H1 (cell line): ENCODE results near the gene UBN2. TPM values are rescaled to one million over a fixed set of nuclear protein-coding genes. Genes with fewer than 3 reads are reported as not detected.

Experiments used
- CTCF ChIA-PET: fragments of 300-600 bp; sonication (Branson Sonifier 250); formaldehyde crosslinking; loops from one replicate; lab custom pipeline; 2021; ENCODE audit not compliant: partially characterized antibody; lab: Charles Lee
- POLR2A ChIA-PET: fragments of 300-600 bp; sonication (Branson Sonifier 250); formaldehyde crosslinking; loops from one replicate; lab custom pipeline; 2021; ENCODE audit warnings: inconsistent platforms; ENCODE audit not compliant: partially characterized antibody; lab: Charles Lee
- DNase-seq, 2 experiments: peaks; one replicate each; pipeline versions ENCODE4 v3.0.0 to v3.0.0-alpha.2; 2010 to 2022; ENCODE audit warnings: low spot score in 2 of 2, low read depth in 1 of 2, mixed read lengths in 1 of 2
- FAIRE-seq: peaks from 2 replicates; lab custom pipeline; 2011; peaks lifted over from hg19 to GRCh38; lab: Jason Lieb, UNC
- H2AFZ ChIP-seq: 2 replicates; pipeline ENCODE4 v1.8.1; 2012; ENCODE audit warnings: low read length, inconsistent platforms
- H2AK5ac ChIP-seq: 2 replicates; pipeline ENCODE4 v1.6.1; 2013; ENCODE audit warnings: low read depth, low read length
- H2BK120ac ChIP-seq: replicated peaks from 2 replicates; pipeline ENCODE3; 2013; ENCODE audit warnings: low read depth, low read length, inconsistent platforms
- H2BK12ac ChIP-seq: 2 replicates; pipeline ENCODE4 v1.6.1; 2013; ENCODE audit warnings: low read depth, low read length
- H2BK15ac ChIP-seq: 2 replicates; pipeline ENCODE4 v1.6.1; 2013; ENCODE audit warnings: low read length
- H2BK20ac ChIP-seq: 2 replicates; pipeline ENCODE4 v1.6.1; 2013; ENCODE audit warnings: low read length
- H2BK5ac ChIP-seq: 2 replicates; pipeline ENCODE4 v1.6.1; 2013; ENCODE audit warnings: low read depth, low read length
- H3K14ac ChIP-seq: 2 replicates; pipeline ENCODE4 v1.6.1; 2013; ENCODE audit warnings: inconsistent platforms; ENCODE audit not compliant: insufficient read length
- H3K18ac ChIP-seq: 2 replicates; pipeline ENCODE4 v1.6.1; 2013; ENCODE audit warnings: low read length; ENCODE audit errors: extremely low read depth
- H3K23ac ChIP-seq: 2 replicates; pipeline ENCODE4 v1.6.1; 2013; ENCODE audit warnings: inconsistent platforms; ENCODE audit not compliant: insufficient read length
- H3K23me2 ChIP-seq: 2 replicates; pipeline ENCODE4 v1.6.1; 2013; ENCODE audit warnings: low read depth, low read length
- H3K27ac ChIP-seq: 2 replicates; pipeline ENCODE4 v1.6.1; 2011; ENCODE audit warnings: low read depth, low read length, inconsistent platforms
- H3K27me3 ChIP-seq, 4 experiments: replicated peaks in 1 of 4; 1 replicate in 1 of 4; 2 replicates in 3 of 4; pipeline versions ENCODE4 v1.6.1 to v1.8.1; 2011 to 2013; ENCODE audit warnings: low read length in 3 of 4, mild to moderate bottlenecking in 3 of 4, inconsistent platforms in 2 of 4, mixed read lengths in 2 of 4, moderate library complexity in 1 of 4; ENCODE audit not compliant: control insufficient read depth in 3 of 4, insufficient read depth in 3 of 4; ENCODE audit errors: extremely low read depth in 1 of 4
- H3K36me3 ChIP-seq, 4 experiments: 2 replicates each; pipeline versions ENCODE4 v1.6.1 to v1.8.1; 2011 to 2013; ENCODE audit warnings: mild to moderate bottlenecking in 4 of 4, low read length in 3 of 4, moderate library complexity in 2 of 4, control low read depth in 1 of 4, inconsistent platforms in 1 of 4; ENCODE audit not compliant: insufficient read depth in 4 of 4, control insufficient read depth in 2 of 4
- H3K4ac ChIP-seq: replicated peaks from 2 replicates; pipeline ENCODE3; 2013; ENCODE audit warnings: low read length, low read depth, mixed read lengths, inconsistent platforms; ENCODE audit not compliant: insufficient read length
- H3K4me1 ChIP-seq, 4 experiments: replicated peaks in 1 of 4; 1 replicate in 1 of 4; 2 replicates in 3 of 4; pipeline versions ENCODE4 v1.6.1 to v1.8.1; 2011 to 2013; ENCODE audit warnings: low read length in 3 of 4, inconsistent platforms in 2 of 4, mixed read lengths in 1 of 4; ENCODE audit not compliant: insufficient read depth in 4 of 4, control insufficient read depth in 3 of 4
- H3K4me2 ChIP-seq, 2 experiments: 2 replicates each; pipeline versions ENCODE4 v1.6.1 to v1.8.1; 2011 to 2013; ENCODE audit warnings: low read depth in 2 of 2, low read length in 2 of 2, control low read depth in 1 of 2, inconsistent platforms in 1 of 2, mild to moderate bottlenecking in 1 of 2; ENCODE audit not compliant: insufficient read depth in 1 of 2
- H3K4me3 ChIP-seq, 4 experiments: fragments of 200-600, 300-600 bp in 1 of 4; sonication (generic), shearing (Covaris generic), sonication (Bioruptor Twin) in 1 of 4; 2 replicates each; pipeline versions ENCODE4 v1.5.1 to v1.8.1; 2011 to 2016; ENCODE audit warnings: low read length in 4 of 4, low read depth in 3 of 4, control low read depth in 2 of 4, inconsistent platforms in 2 of 4, mild to moderate bottlenecking in 2 of 4, mixed read lengths in 1 of 4, moderate library complexity in 1 of 4; ENCODE audit not compliant: insufficient read depth in 2 of 4; ENCODE audit errors: extremely low read depth in 1 of 4
- H3K56ac ChIP-seq: replicated peaks from 2 replicates; pipeline ENCODE3; 2013; ENCODE audit warnings: low read depth, mild to moderate bottlenecking, mixed read lengths, low read length, inconsistent platforms; ENCODE audit not compliant: insufficient read length
- H3K79me1 ChIP-seq: 2 replicates; pipeline ENCODE4 v1.6.1; 2013; ENCODE audit warnings: low read depth, low read length, control low read depth
- H3K79me2 ChIP-seq, 2 experiments: 2 replicates each; pipeline versions ENCODE4 v1.6.1 to v1.8.1; 2012 to 2013; ENCODE audit warnings: low read length in 2 of 2, mild to moderate bottlenecking in 2 of 2, inconsistent platforms in 1 of 2; ENCODE audit not compliant: insufficient read depth in 2 of 2, control insufficient read depth in 1 of 2
- H3K9ac ChIP-seq, 4 experiments: replicated peaks in 1 of 4; 1 replicate in 1 of 4; 2 replicates in 3 of 4; pipeline versions ENCODE4 v1.6.1 to v1.8.1; 2011 to 2013; ENCODE audit warnings: low read depth in 3 of 4, low read length in 3 of 4, control low read depth in 2 of 4, mild to moderate bottlenecking in 2 of 4, moderate library complexity in 2 of 4, inconsistent platforms in 1 of 4; ENCODE audit errors: extremely low read depth in 1 of 4
- H3K9me3 ChIP-seq, 2 experiments: 2 replicates each; pipeline versions ENCODE4 v1.6.1 to v1.8.1; 2012 to 2013; ENCODE audit warnings: mild to moderate bottlenecking in 2 of 2, moderate library complexity in 2 of 2, control low read depth in 1 of 2, inconsistent platforms in 1 of 2, low read depth in 1 of 2, low read length in 1 of 2, mixed read lengths in 1 of 2; ENCODE audit not compliant: insufficient read depth in 2 of 2
- H4K20me1 ChIP-seq, 2 experiments: replicated peaks in 1 of 2; 2 replicates each; pipeline versions ENCODE3 to v1.8.1; 2011 to 2013; ENCODE audit warnings: inconsistent platforms in 2 of 2, low read length in 2 of 2, mild to moderate bottlenecking in 1 of 2; ENCODE audit not compliant: insufficient read depth in 2 of 2, control insufficient read depth in 1 of 2
- H4K5ac ChIP-seq: 2 replicates; pipeline ENCODE4 v1.6.1; 2013; ENCODE audit warnings: low read length, low read depth, mixed read lengths, inconsistent platforms; ENCODE audit not compliant: insufficient read length
- H4K8ac ChIP-seq: 2 replicates; pipeline ENCODE4 v1.8.0; 2013; ENCODE audit warnings: mild to moderate bottlenecking, moderate library complexity, low read length, inconsistent platforms; ENCODE audit not compliant: insufficient read depth; ENCODE audit errors: extremely low read depth
- H4K91ac ChIP-seq: replicated peaks from 2 replicates; pipeline ENCODE3; 2013; ENCODE audit warnings: low read length, mixed read lengths, inconsistent platforms; ENCODE audit not compliant: insufficient read length
- ATF3 ChIP-seq: IDR thresholded peaks from 2 replicates; pipeline ENCODE4 v1.6.1; 2011; ENCODE audit warnings: low read depth, mild to moderate bottlenecking, low read length; ENCODE audit not compliant: insufficient read depth
- CBX8 ChIP-seq: fragments of 300-800, 300-1000 bp; sonication (generic); IDR thresholded peaks from 2 replicates; pipeline ENCODE4 v1.7.1; 2016; ENCODE audit warnings: low read depth, low read length, borderline replicate concordance
- CHD2 ChIP-seq: IDR thresholded peaks from 2 replicates; pipeline ENCODE4 v1.6.1; 2012; ENCODE audit warnings: low read length, improper control_type of control experiment
- EP300 ChIP-seq, 2 experiments: IDR thresholded peaks; 1 replicate in 1 of 2; 2 replicates in 1 of 2; pipeline ENCODE4 v1.6.1; 2011 to 2012; ENCODE audit warnings: low read depth in 2 of 2, low read length in 2 of 2, mild to moderate bottlenecking in 2 of 2, borderline replicate concordance in 1 of 2, inconsistent platforms in 1 of 2, moderate library complexity in 1 of 2
- EZH2 ChIP-seq: fragments of 200-600 bp; sonication (generic); IDR thresholded peaks from 2 replicates; pipeline ENCODE4 v1.7.1; 2012; ENCODE audit warnings: low read depth, mild to moderate bottlenecking, moderate library complexity, low read length, inconsistent platforms; ENCODE audit not compliant: severe bottlenecking
- GTF2F1 ChIP-seq: IDR thresholded peaks from 2 replicates; pipeline ENCODE4 v1.6.1; 2012; ENCODE audit warnings: low read depth, low read length, improper control_type of control experiment, borderline replicate concordance
- WGBS, 2 experiments: shearing (Covaris generic) in 1 of 2; methylation state at CpG; one replicate each; pipeline versions ENCODE4 v1.1.6 to v1.1.7; 2013 to 2015; ENCODE audit warnings: low lambda C conversion rate in 2 of 2, mixed read lengths in 2 of 2, inconsistent platforms in 1 of 2, low coverage in 1 of 2, missing lambda C conversion rate in 1 of 2; ENCODE audit not compliant: insufficient replicate concordance in 2 of 2, insufficient coverage in 1 of 2, insufficient read length in 1 of 2; ENCODE audit errors: extremely low coverage in 1 of 2, missing lambda C conversion rate in 1 of 2; 5-methylcytosine and 5-hydroxymethylcytosine counted together
- polyA plus RNA-seq, 7 experiments: library from polyadenylated mRNA; depleted of rRNA in 3 of 7; stranded (reverse) in 5 of 7; unstranded in 2 of 7; fragments of >200 nt in 5 of 7; fragments of 200-250 nt in 2 of 7; gene quantifications; 1 replicate in 5 of 7; 2 replicates in 1 of 7; 4 replicates in 1 of 7; pipeline versions ENCODE4 v1.2.1 to v1.2.3, GENCODE V29; 2011 to 2013; ENCODE audit warnings: missing spikeins in 2 of 7, mixed read lengths in 2 of 7
- total RNA-seq: library from RNA; stranded (reverse); fragmentation: NEBNext Ultra II Directional; extraction: Animal tissue kit (Norgen Biotek cat#: 25700); gene quantifications from 2 replicates; pipeline ENCODE4 v1.2.1, GENCODE V29; 2021

Gene UBN2
- total and polyA plus RNA-seq, 2 of the 8 experiments (the other 6 are each of a cell fraction or from before 2014, with no cell fraction given): 4.1 to 39.6 TPM

- H4K20me1 ChIP-seq: no peaks in the 10 kb centered on the region
- POLR2A ChIA-PET: interaction anchor here (1.1 kb wide), 1 partner anchor 9 kb away, joined by 3 read pairs; the partner anchor contains the start of gene LUC7L2
- no peak overlapping the region; a peak in 1 of 7 replicates for H3K9ac ChIP-seq
- H2BK15ac ChIP-seq: no peak overlapping the region
- H3K79me2 ChIP-seq: no peaks in the 10 kb centered on the region
- no peak overlapping the region for H3K4me2 ChIP-seq
- H2AFZ ChIP-seq: no peak overlapping the region
- FAIRE-seq: no peak
- H3K4ac ChIP-seq: no peak overlapping the region
- TF ChIP-seq CHD2 (no peak), GTF2F1 (no peak), EP300 (IDR thresholded peaks at IDR 0.05; ENCODE audit: borderline replicate concordance in 1 of 2, low read depth in 2 of 2, low read length in 2 of 2) (no peak), EZH2 (no peak), ATF3 (no peak), CBX8 (no peak)
- no peaks in the 10 kb centered on the region for H3K9me3 ChIP-seq
- DNase-seq: no peak
- H3K79me1 ChIP-seq: no peaks in the 10 kb centered on the region
- CTCF ChIA-PET: no interaction called here
- no peak overlapping the region for H2BK20ac ChIP-seq
- H3K18ac ChIP-seq: no peak overlapping the region
- H4K5ac ChIP-seq: no peak overlapping the region
- H3K4me3 ChIP-seq: no peak overlapping the region
- H3K27ac ChIP-seq: no peak overlapping the region
- no peak overlapping the region for H2BK12ac ChIP-seq
- no peak overlapping the region for H4K91ac ChIP-seq
- no peak overlapping the region for H3K56ac ChIP-seq
- no peak overlapping the region for H2BK5ac ChIP-seq
- no peak overlapping the region for H3K14ac ChIP-seq
- H3K23ac ChIP-seq: no peak overlapping the region
- no peaks in the 10 kb centered on the region for H3K4me1 ChIP-seq
- H3K36me3 ChIP-seq: peaks cover 0 to 7% (median 3%) of the 10 kb centered on the region in 4 experiments; a peak in 3 of 8 replicates
- H4K8ac ChIP-seq: no peak overlapping the region
- H2BK120ac ChIP-seq: no peak overlapping the region
- 79% methylated on average over 2 of the region's 2 CpGs; no CpG with 5 or more reads in 1 of the 2 experiments for WGBS, 2 experiments
- H3K27me3 ChIP-seq: no peaks in the 10 kb centered on the region
- no peaks in the 10 kb centered on the region for H3K23me2 ChIP-seq
- no peak overlapping the region for H2AK5ac ChIP-seq
Observed at GRCh38 chr7:139351027-139351426, 120.0 kb downstream of the UBN2 start.
